Activated CD4-positive, alpha-beta T cell treated with anti-CD3 and anti-CD28 coated beads, Interleukin-2, amount 50 U/mL, for 16 hours (primary cell): ENCODE measurements around the gene DUSP11.
A peak's percentile ranks its signal among the peaks of the same experiment; 100 is the strongest.
"Not testable (repeated sequence)": the region's sequence is repeated elsewhere in the genome, so short reads cannot be mapped to it uniquely, and the experiment has no call there.

Experiments used
- DNase-seq: peaks from one replicate; pipeline ENCODE4 v3.0.0-alpha.2; 2020

DUSP11 gene

GRCh38 chr2:73770725-73771124 is 9.2 kb downstream of the DUSP11 start:
- DNase-seq: no peak

GRCh38 chr2:73766994-73767393 is 12.9 kb downstream of the DUSP11 start:
- DNase-seq: no peak

- DNase-seq: no peak
Observed at GRCh38 chr2:73766349-73766748, 13.6 kb downstream of the DUSP11 start.

- no peak for DNase-seq
Observed at GRCh38 chr2:73764945-73765344, 15.0 kb downstream of the DUSP11 start.

GRCh38 chr2:73762571-73762970 is 17.3 kb downstream of the DUSP11 start:
- no peak for DNase-seq

- DNase-seq: no peak
Observed at GRCh38 chr2:73759904-73760303, 20.0 kb downstream of the DUSP11 start.

GRCh38 chr2:73759285-73759764 is 20.6 kb downstream of the DUSP11 start:
- no peak for DNase-seq

GRCh38 chr2:73754332-73754731 is 25.6 kb downstream of the DUSP11 start:
- DNase-seq: not testable (repeated sequence)

GRCh38 chr2:73749314-73749713 is 30.6 kb downstream of the DUSP11 start:
- no peak for DNase-seq

GRCh38 chr2:73746877-73747208 is 33.1 kb downstream of the DUSP11 start:
- DNase-seq: no peak

GRCh38 chr2:73746015-73746876 is 33.7 kb downstream of the DUSP11 start:
- DNase-seq: no peak

GRCh38 chr2:73740767-73741166 is 39.1 kb downstream of the DUSP11 start:
- no peak for DNase-seq

GRCh38 chr2:73739101-73739500 is 40.8 kb downstream of the DUSP11 start:
- DNase-seq: no peak

GRCh38 chr2:73736855-73737779 is 42.8 kb downstream of the DUSP11 start, which contains the start of gene TPRKB:
Gene TPRKB, minus strand, starts transcription at chr2:73737345. Its CDS starts 2,776 bp downstream, at chr2:73734569.
- DNase-seq: peak; percentile 98

- no peak for DNase-seq
Observed at GRCh38 chr2:73736378-73736777, 43.5 kb downstream of the DUSP11 start.

GRCh38 chr2:73730810-73731209 is 49.1 kb downstream of the DUSP11 start:
- DNase-seq: no peak

- DNase-seq: no peak
Observed at GRCh38 chr2:73728711-73729110, 51.2 kb downstream of the DUSP11 start.

- no peak for DNase-seq
Observed at GRCh38 chr2:73728043-73728442, 51.9 kb downstream of the DUSP11 start.

- DNase-seq: not testable (repeated sequence)
Observed at GRCh38 chr2:73726657-73727056, 53.2 kb downstream of the DUSP11 start.

GRCh38 chr2:73718851-73719621 is 60.9 kb downstream of the DUSP11 start:
- DNase-seq: no peak

- DNase-seq: no peak
Observed at GRCh38 chr2:73718421-73718820, 61.5 kb downstream of the DUSP11 start.

GRCh38 chr2:73717695-73718094 is 62.2 kb downstream of the DUSP11 start:
- DNase-seq: not testable (repeated sequence)

GRCh38 chr2:73717251-73717606 is 62.7 kb downstream of the DUSP11 start:
- no peak for DNase-seq
